Osteocyte (in vitro differentiated cells): ENCODE measurements around the gene MYO18B. TPM values are rescaled to one million over a fixed set of nuclear protein-coding genes. Genes with fewer than 3 reads are reported as not detected.

Source experiments
- DNase-seq: peaks from one replicate; pipeline ENCODE4 v3.0.0; 2021; ENCODE audit warnings: mixed read lengths; ENCODE audit not compliant: unreplicated experiment; ENCODE audit errors: extremely low spot score
- H3K27ac Mint-ChIP-seq: one replicate; pipeline ENCODE4 v1.8.0; 2021; ENCODE audit warnings: mild to moderate bottlenecking, mixed read lengths; ENCODE audit not compliant: unreplicated experiment
- H3K27me3 Mint-ChIP-seq: one replicate; pipeline ENCODE4 v1.8.0; 2021; ENCODE audit warnings: mixed read lengths; ENCODE audit not compliant: unreplicated experiment
- H3K36me3 Mint-ChIP-seq: one replicate; pipeline ENCODE4 v1.8.0; 2021; ENCODE audit warnings: mixed read lengths; ENCODE audit not compliant: unreplicated experiment
- H3K4me1 Mint-ChIP-seq: one replicate; pipeline ENCODE4 v1.8.0; 2021; ENCODE audit warnings: mixed read lengths; ENCODE audit not compliant: unreplicated experiment
- H3K4me3 Mint-ChIP-seq: one replicate; pipeline ENCODE4 v1.8.0; 2021; ENCODE audit warnings: mild to moderate bottlenecking, moderate library complexity, mixed read lengths; ENCODE audit not compliant: unreplicated experiment
- H3K9me3 Mint-ChIP-seq: one replicate; pipeline ENCODE4 v1.8.0; 2021; ENCODE audit warnings: mixed read lengths; ENCODE audit not compliant: unreplicated experiment
- CTCF ChIP-seq: fragments of 200-600 bp; sonication (generic); IDR thresholded peaks from 2 replicates; pipeline ENCODE4 v1.5.0; 2021; ENCODE audit warnings: antibody characterized with exemption, mild to moderate bottlenecking, moderate library complexity
- total RNA-seq: library from RNA; stranded (reverse); gene quantifications from 2 replicates; pipeline ENCODE4 v1.2.1, GENCODE V29; 2021

MYO18B gene
- total RNA-seq, 1 donor from 2014 or later: not detected

- no peak for DNase-seq
- no peak overlapping the region for H3K4me3 Mint-ChIP-seq
- H3K27ac Mint-ChIP-seq: no peak overlapping the region
- TF ChIP-seq CTCF: no peak
- peaks cover 16% of the 10 kb centered on the region for H3K4me1 Mint-ChIP-seq
- no peaks in the 10 kb centered on the region for H3K27me3 Mint-ChIP-seq
- H3K36me3 Mint-ChIP-seq: no peaks in the 10 kb centered on the region
- H3K9me3 Mint-ChIP-seq: peaks cover 3% of the 10 kb centered on the region
Measured at GRCh38 chr22:25760848-25761595, 19.0 kb downstream of the MYO18B start.

- peaks cover 12% of the 10 kb centered on the region for H3K9me3 Mint-ChIP-seq
- H3K27ac Mint-ChIP-seq: no peak overlapping the region
- H3K4me3 Mint-ChIP-seq: no peak overlapping the region
- H3K4me1 Mint-ChIP-seq: peaks cover 16% of the 10 kb centered on the region
- DNase-seq: no peak
- TF ChIP-seq CTCF: no peak
- no peaks in the 10 kb centered on the region for H3K36me3 Mint-ChIP-seq
- H3K27me3 Mint-ChIP-seq: no peaks in the 10 kb centered on the region
Measured at GRCh38 chr22:25762147-25762546, 20.2 kb downstream of the MYO18B start.

- Mint-ChIP-seq H3K36me3 (no peaks in the 10 kb centered on the region), H3K9me3 (peaks cover 12% of the 10 kb centered on the region), H3K4me1 (peaks cover 16% of the 10 kb centered on the region), H3K27me3 (no peaks in the 10 kb centered on the region), H3K27ac (no peak overlapping the region), H3K4me3 (no peak overlapping the region)
- no peak for DNase-seq
- no peak for TF ChIP-seq CTCF
Measured at GRCh38 chr22:25763239-25763777, 21.3 kb downstream of the MYO18B start.

GRCh38 chr22:25764270-25765015 lies 22.5 kb downstream of the MYO18B start:
- TF ChIP-seq CTCF: no peak
- peaks cover 12% of the 10 kb centered on the region for H3K9me3 Mint-ChIP-seq
- no peaks in the 10 kb centered on the region for H3K27me3 Mint-ChIP-seq
- H3K4me3 Mint-ChIP-seq: no peak overlapping the region
- no peaks in the 10 kb centered on the region for H3K36me3 Mint-ChIP-seq
- no peak overlapping the region for H3K27ac Mint-ChIP-seq
- no peak for DNase-seq
- peaks cover 14% of the 10 kb centered on the region for H3K4me1 Mint-ChIP-seq

GRCh38 chr22:25765016-25765367 lies 23.0 kb downstream of the MYO18B start:
- no peak overlapping the region for H3K27ac Mint-ChIP-seq
- no peaks in the 10 kb centered on the region for H3K27me3 Mint-ChIP-seq
- no peak overlapping the region for H3K4me3 Mint-ChIP-seq
- H3K4me1 Mint-ChIP-seq: peaks cover 9% of the 10 kb centered on the region
- no peak for TF ChIP-seq CTCF
- DNase-seq: no peak
- H3K36me3 Mint-ChIP-seq: no peaks in the 10 kb centered on the region
- peaks cover 12% of the 10 kb centered on the region for H3K9me3 Mint-ChIP-seq
